SK-N-SH (cell line): Measurements from ENCODE around the gene GRK5. TPM values are rescaled to one million over a fixed set of nuclear protein-coding genes. Genes with fewer than 3 reads are reported as not detected.
"Not testable (repeated sequence)": the region's sequence is repeated elsewhere in the genome, so short reads cannot be mapped to it uniquely, and the experiment has no call there.

Experiments used
- CTCF ChIA-PET: fragments of 300-600, 350-600 bp; formaldehyde crosslinking; extraction: SDS; loops from one replicate; lab custom pipeline; 2021; lab: Yijun Ruan, JAX
- POLR2A ChIA-PET: fragments of 350-600 bp; sonication (Branson Sonifier 250); formaldehyde crosslinking; extraction: SDS; loops from one replicate; lab custom pipeline; 2020; ENCODE audit warnings: antibody characterized with exemption, inconsistent platforms; lab: Yijun Ruan, JAX
- DNase-seq: peaks from one replicate; pipeline ENCODE4 v3.0.0; 2012
- H2AFZ ChIP-seq: fragments of 200-600 bp; sonication (generic); 2 replicates; pipeline ENCODE4 v1.8.1; 2016; ENCODE audit warnings: antibody characterized with exemption, mild to moderate bottlenecking, low read depth
- H3F3A ChIP-seq: fragments of 200-600 bp; sonication (generic); replicated peaks from 2 replicates; pipeline ENCODE3; 2016; ENCODE audit warnings: antibody characterized with exemption, mild to moderate bottlenecking; ENCODE audit not compliant: insufficient read depth
- H3K27ac ChIP-seq, 2 experiments: fragments of 200-500 bp in 1 of 2; fragments of 200-600 bp in 1 of 2; sonication (Bioruptor generic) in 1 of 2; sonication (generic), shearing (Covaris generic) in 1 of 2; 2 replicates each; pipeline versions ENCODE4 v1.5.1 to v1.6.1; 2014 to 2016; ENCODE audit warnings: low read depth in 2 of 2, inconsistent platforms in 1 of 2, low read length in 1 of 2, mild to moderate bottlenecking in 1 of 2, mixed read lengths in 1 of 2
- H3K27me3 ChIP-seq: fragments of 200-600 bp; sonication (generic), shearing (Covaris generic); 2 replicates; pipeline ENCODE4 v1.6.1; 2016; ENCODE audit warnings: mixed run types; ENCODE audit not compliant: insufficient read depth
- H3K36me3 ChIP-seq, 2 experiments: fragments of 200-500 bp in 1 of 2; fragments of 200-600 bp in 1 of 2; sonication (Bioruptor generic) in 1 of 2; sonication (generic) in 1 of 2; replicated peaks in 1 of 2; 2 replicates each; pipeline versions ENCODE3 to v1.5.1; 2014 to 2016; ENCODE audit warnings: low read length in 1 of 2, mild to moderate bottlenecking in 1 of 2; ENCODE audit not compliant: insufficient read depth in 2 of 2, control insufficient read depth in 1 of 2
- H3K4me1 ChIP-seq, 2 experiments: fragments of 200-500 bp in 1 of 2; fragments of 200-600 bp in 1 of 2; sonication (Bioruptor generic) in 1 of 2; sonication (generic), shearing (Covaris generic) in 1 of 2; 2 replicates each; pipeline versions ENCODE4 v1.5.1 to v1.6.1; 2014 to 2016; ENCODE audit warnings: low read depth in 1 of 2, low read length in 1 of 2, mixed run types in 1 of 2; ENCODE audit not compliant: insufficient read depth in 2 of 2, control insufficient read depth in 1 of 2
- H3K4me2 ChIP-seq: fragments of 200-600 bp; sonication (generic), shearing (Covaris generic); 2 replicates; pipeline ENCODE4 v1.6.1; 2017; ENCODE audit warnings: mixed run types
- H3K4me3 ChIP-seq, 2 experiments: fragments of 200-500 bp in 1 of 2; fragments of 200-600 bp in 1 of 2; sonication (Bioruptor generic) in 1 of 2; sonication (generic), shearing (Covaris generic) in 1 of 2; 2 replicates each; pipeline versions ENCODE4 v1.5.1 to v1.8.1; 2014 to 2016; ENCODE audit warnings: low read depth in 2 of 2, inconsistent platforms in 1 of 2, low read length in 1 of 2, mild to moderate bottlenecking in 1 of 2, mixed read lengths in 1 of 2, moderate library complexity in 1 of 2
- H3K79me2 ChIP-seq: fragments of 200-600 bp; sonication (generic); 2 replicates; pipeline ENCODE4 v1.8.1; 2017; ENCODE audit warnings: mild to moderate bottlenecking; ENCODE audit not compliant: insufficient read depth
- H3K9ac ChIP-seq: fragments of 200-600 bp; sonication (generic); 2 replicates; pipeline ENCODE4 v1.6.1; 2017; ENCODE audit warnings: mixed run types
- H3K9me2 ChIP-seq: fragments of 200-600 bp; sonication (generic); 2 replicates; pipeline ENCODE4 v1.6.1; 2017; ENCODE audit warnings: mixed run types
- H3K9me3 ChIP-seq: fragments of 200-600 bp; sonication (generic); 2 replicates; pipeline ENCODE4 v1.6.1; 2017; ENCODE audit warnings: mixed run types, mild to moderate bottlenecking, moderate library complexity
- H4K20me1 ChIP-seq: fragments of 200-600 bp; sonication (generic); 2 replicates; pipeline ENCODE4 v1.6.1; 2017; ENCODE audit warnings: mild to moderate bottlenecking, mixed run types; ENCODE audit not compliant: insufficient read depth
- CHD2 ChIP-seq: fragments of 150-350 bp; IDR thresholded peaks from 2 replicates; pipeline ENCODE4 v1.6.1; 2018; ENCODE audit warnings: low read length; ENCODE audit not compliant: partially characterized antibody
- CTCF ChIP-seq: fragments of 200-600 bp; sonication (generic); IDR thresholded peaks from 2 replicates; pipeline ENCODE4 v1.6.1; 2017; ENCODE audit warnings: antibody characterized with exemption, mild to moderate bottlenecking, moderate library complexity
- MXI1 ChIP-seq: IDR thresholded peaks from 2 replicates; pipeline ENCODE4 v1.6.1; 2012; ENCODE audit warnings: mild to moderate bottlenecking, low read depth, low read length, improper control_type of control experiment
- NRF1 ChIP-seq: IDR thresholded peaks from 2 replicates; pipeline ENCODE4 v1.6.1; 2012; ENCODE audit warnings: low read depth, mild to moderate bottlenecking, low read length
- POLR2AphosphoS5 ChIP-seq: IDR thresholded peaks from 2 replicates; pipeline ENCODE4 v1.6.1; 2012; ENCODE audit warnings: low read depth, low read length
- SIN3A ChIP-seq: IDR thresholded peaks from 2 replicates; pipeline ENCODE4 v1.6.1; 2012; ENCODE audit warnings: low read depth, mild to moderate bottlenecking, low read length, moderate library complexity, borderline replicate concordance
- TAF1 ChIP-seq: IDR thresholded peaks from 2 replicates; pipeline ENCODE4 v1.6.1; 2012; ENCODE audit warnings: low read depth, mild to moderate bottlenecking, low read length, moderate library complexity, borderline replicate concordance
- YY1 ChIP-seq: IDR thresholded peaks from 2 replicates; pipeline ENCODE4 v1.4.0; 2012; ENCODE audit warnings: low read depth, mild to moderate bottlenecking
- ZBTB33 ChIP-seq: IDR thresholded peaks from 2 replicates; pipeline ENCODE4 v1.4.0; 2012; ENCODE audit warnings: low read depth, borderline replicate concordance
- WGBS: methylation state at CpG from one replicate; pipeline ENCODE4 v1.1.6; 2017; ENCODE audit warnings: low lambda C conversion rate; 5-methylcytosine and 5-hydroxymethylcytosine counted together
- polyA plus RNA-seq, 3 experiments: library from polyadenylated mRNA; depleted of rRNA; stranded (reverse); fragments of >200 nt; gene quantifications; 2 replicates each; pipeline ENCODE4 v1.2.3, GENCODE V29; 2012

Gene GRK5
- polyA plus RNA-seq, 1 of the 3 experiments (the other 2 are of a cell fraction) = 12.1 TPM

GRCh38 chr10:119178372-119179119 lies 28.8 kb upstream of the GRK5 start, which contains the start of gene PRDX3 (continued):
- TF ChIP-seq CTCF = 0 out of 2 replicates have a peak, but pooled peaks have one; percentile 17
- peak; percentile 79 for TF ChIP-seq NRF1
- peak; percentile 97 for TF ChIP-seq MXI1
- TF ChIP-seq ZBTB33 = peak; percentile 90
- TF ChIP-seq CHD2 = peak; percentile 93
- TF ChIP-seq YY1 = peak; percentile 95
- TF ChIP-seq POLR2AphosphoS5 = peak; percentile 99
- TF ChIP-seq TAF1 = peak; percentile 98
- peak; percentile 75; the same call in 1 of the 2 replicates for TF ChIP-seq SIN3A

GRCh38 chr10:119180850-119181400 lies 26.4 kb upstream of the GRK5 start:
- CTCF ChIA-PET = interaction anchor here (1.1 to 2.8 kb wide), 4 partner anchors 11 to 309 kb away, joined by 3 to 12 read pairs (median 4); partner anchors contain the start of gene GRK5
- H3K9ac ChIP-seq, H3K27ac ChIP-seq, H3K9me2 ChIP-seq, DNase-seq, POLR2A ChIA-PET, H3K9me3 ChIP-seq, H4K20me1 ChIP-seq, H3K4me3 ChIP-seq, H3K27me3 ChIP-seq, H3F3A ChIP-seq, H3K4me2 ChIP-seq, H2AFZ ChIP-seq: not testable (repeated sequence)
- peaks cover 25% of the 10 kb centered on the region for H3K79me2 ChIP-seq
- H3K4me1 ChIP-seq = peaks cover 6 to 18% of the 10 kb centered on the region in 2 experiments; a peak in 3 of 4 replicates
- peaks cover 10 to 11% of the 10 kb centered on the region in 2 experiments for H3K36me3 ChIP-seq
- WGBS = over 99% methylated on average over 7 of the region's 7 CpGs
